Measurements from ENCODE around the gene RNF144B.

The RNF144B gene

DNA sequence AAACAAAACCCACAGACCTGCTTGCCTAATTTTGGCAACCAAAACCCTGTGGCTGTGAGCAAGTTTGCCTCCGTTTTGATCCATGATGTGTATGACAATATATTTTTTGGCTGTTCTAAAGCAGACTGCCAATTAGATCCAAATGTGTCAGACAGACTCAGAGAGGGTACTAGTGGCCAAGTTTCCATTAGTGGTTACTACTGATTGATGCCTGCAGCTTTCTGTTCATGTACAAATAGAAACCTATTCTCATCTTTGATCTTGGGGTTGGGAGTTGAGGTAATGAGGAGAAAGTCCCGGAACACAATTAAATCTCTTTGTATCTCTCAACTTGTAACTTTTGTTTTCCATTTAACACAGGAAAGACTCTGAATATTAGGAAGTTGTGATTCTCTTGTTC, 100.9 kb downstream of the RNF144B start:
- no peak for DNase-seq (ENCODE audit: low spot score)

DNA sequence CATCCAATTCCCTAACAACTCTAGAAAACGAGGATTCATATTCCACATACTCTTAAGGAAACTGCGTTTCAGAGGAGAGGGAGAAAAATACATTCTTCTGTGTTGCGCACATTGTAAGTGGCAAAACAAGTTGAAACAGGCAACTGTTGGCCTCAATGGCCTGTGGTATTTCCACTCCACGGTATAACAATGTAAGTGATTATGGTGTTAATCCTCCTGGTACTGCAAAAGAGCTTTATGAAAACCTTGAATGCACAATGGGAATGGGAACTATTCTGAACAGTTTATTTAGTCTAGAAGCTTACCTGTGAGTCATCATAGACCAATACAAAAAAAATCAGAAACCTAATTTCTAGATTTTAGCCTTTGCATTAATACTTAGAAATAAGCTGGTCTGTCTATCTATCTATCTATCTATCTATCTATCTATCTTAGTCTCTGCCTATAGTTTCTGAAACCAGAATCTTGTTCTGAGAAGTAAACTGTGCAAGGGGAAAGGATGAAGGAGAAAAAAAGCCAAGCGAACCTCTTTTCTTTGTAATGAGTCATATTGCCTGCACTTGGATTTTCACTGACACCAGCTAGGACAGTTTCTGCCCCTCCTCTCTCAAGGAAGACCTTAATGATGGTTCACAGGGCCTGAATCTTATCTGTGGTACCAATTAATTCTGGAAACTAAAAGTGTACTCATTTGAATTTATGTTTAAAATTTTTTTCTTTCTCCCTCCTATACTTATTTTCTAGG, 101.5 kb downstream of the RNF144B start:
- DNase-seq (ENCODE audit: low spot score): no peak

GRCh38 chr6:18489335-18489734, 102.2 kb downstream of the RNF144B start:
- no peak for DNase-seq (ENCODE audit: low spot score)

GRCh38 chr6:18491308-18492045, 104.3 kb downstream of the RNF144B start:
- no peak for DNase-seq (ENCODE audit: low spot score)

DNA sequence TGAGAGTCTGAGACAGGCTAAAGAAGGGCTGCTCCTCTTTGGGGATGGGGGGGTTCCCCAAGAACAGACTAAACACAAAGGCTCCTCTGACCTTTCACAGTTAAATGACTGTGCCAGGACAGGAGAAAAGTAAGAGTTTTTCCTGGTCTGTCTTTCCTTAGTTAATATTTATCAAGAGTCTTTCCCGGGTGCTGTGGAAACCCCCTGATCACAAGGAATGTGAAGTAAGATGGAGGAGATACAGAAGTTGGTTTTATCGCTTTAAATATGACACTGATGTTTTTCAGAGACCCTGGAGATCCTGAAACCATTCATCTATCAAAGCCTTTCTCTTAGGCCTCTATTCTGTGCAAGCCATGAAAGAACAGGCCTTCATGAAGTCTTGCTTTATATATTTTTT, 105.8 kb downstream of the RNF144B start:
- DNase-seq (ENCODE audit: low spot score): no peak

- DNase-seq (ENCODE audit: low spot score): no peak
Observed at GRCh38 chr6:18493382-18493891, 106.3 kb downstream of the RNF144B start.

GRCh38 chr6:18493925-18494324, 106.8 kb downstream of the RNF144B start:
- DNase-seq (ENCODE audit: low spot score): no peak

- no peak for DNase-seq (ENCODE audit: low spot score)
Observed at GRCh38 chr6:18495236-18495635, 108.1 kb downstream of the RNF144B start.

DNA sequence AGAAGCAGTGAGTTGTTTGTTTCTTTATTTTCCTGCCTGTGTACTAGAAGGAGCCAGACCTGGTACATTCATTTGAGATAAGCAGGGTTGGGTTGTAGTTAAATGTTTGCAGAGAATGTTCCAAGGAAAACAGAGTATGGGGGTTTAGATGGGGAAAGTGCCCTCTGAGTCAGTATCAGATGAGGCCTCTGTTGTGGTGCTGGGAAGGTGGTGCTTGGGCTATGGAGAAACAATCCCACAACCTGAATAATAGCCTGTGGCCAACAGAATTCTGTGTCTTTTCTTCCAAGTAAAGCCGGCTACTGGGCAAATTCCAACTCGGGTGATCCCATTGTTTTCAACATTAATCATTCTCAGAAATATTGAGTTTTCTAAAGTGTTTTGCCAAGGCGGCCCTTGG, 109.3 kb downstream of the RNF144B start:
- no peak for DNase-seq (ENCODE audit: low spot score)

DNA sequence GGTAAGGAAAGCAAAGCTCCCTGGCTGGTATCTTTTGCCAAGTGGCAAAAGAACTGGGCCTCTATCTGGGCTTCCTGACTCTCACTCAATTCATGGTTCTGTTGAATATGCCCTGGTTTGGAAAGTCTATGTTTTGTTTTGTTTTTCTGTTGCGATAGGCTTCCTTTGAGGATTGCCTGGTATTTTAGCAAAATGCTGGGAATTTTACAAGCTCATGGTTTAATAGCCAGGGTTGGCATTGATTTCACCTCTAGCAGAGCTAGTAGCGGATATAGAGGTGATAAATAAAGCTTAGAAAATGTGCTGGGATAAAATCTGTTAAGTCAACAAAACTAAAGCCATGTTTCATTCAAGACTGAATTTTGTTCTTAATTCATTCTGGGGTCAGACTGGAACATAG, 109.9 kb downstream of the RNF144B start:
- DNase-seq (ENCODE audit: low spot score): no peak

- DNase-seq (ENCODE audit: low spot score): no peak
Observed at GRCh38 chr6:18498408-18498807, 111.3 kb downstream of the RNF144B start.

GRCh38 chr6:18500921-18501662, 113.9 kb downstream of the RNF144B start:
- DNase-seq (ENCODE audit: low spot score): no peak

- DNase-seq (ENCODE audit: low spot score): no peak
Observed at GRCh38 chr6:18501663-18502013, 114.5 kb downstream of the RNF144B start.

- no peak for DNase-seq (ENCODE audit: low spot score)
Observed at GRCh38 chr6:18503206-18503592, 116.0 kb downstream of the RNF144B start.

- peak; percentile 69 for DNase-seq (ENCODE audit: low spot score)
Observed at GRCh38 chr6:18503593-18504231, 116.6 kb downstream of the RNF144B start.

GRCh38 chr6:18504232-18504596, 117.1 kb downstream of the RNF144B start:
- DNase-seq (ENCODE audit: low spot score): no peak

DNA sequence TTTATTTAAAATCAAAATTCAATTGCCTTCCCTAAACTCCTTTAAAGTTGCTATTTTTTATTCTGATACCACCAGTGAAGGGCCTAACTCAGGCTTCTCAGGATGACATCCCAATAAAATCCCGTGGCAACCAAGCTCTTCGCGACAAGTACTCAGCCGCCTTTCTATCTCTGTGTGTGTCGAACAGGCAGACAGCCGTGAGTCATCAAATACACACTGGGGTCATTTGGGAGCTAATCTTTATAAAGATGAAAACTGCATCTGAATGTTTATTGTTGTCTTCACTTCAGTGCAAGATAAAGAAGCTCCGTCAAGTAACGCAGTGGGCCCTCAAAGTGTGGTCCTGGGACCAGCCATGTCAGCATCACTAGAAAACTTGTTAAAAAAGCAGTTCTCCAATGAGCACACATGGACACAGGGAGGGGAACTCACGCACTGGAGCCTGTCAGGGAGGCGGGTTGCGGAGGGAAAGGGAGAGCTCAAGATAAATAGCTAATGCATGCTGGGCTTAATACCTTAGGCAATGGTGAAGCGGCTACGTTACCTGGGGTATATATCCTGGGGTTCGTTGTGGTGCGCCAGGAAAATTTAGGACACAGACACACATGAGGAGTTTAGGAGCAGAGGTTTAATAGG, 119.3 kb downstream of the RNF144B start:
- no peak for DNase-seq (ENCODE audit: low spot score)

DNA sequence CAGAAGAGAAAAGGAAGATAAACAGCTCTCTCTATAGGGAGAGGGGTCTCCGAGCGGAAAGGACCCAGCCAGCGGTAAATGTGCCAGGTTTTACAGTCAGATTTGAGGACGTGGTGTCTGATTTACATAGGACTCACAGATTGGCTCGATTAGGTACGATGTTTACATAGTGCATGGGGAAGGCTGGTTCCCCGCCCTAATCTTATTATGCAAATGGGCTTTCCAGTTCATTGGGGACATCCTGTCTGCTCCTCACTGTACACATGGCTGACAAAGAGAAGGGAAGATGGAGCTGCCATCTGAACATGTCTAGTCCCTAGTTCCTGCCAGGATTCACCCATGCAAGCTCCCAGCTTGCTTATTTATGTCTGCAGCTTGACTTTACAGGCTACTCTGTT, 119.9 kb downstream of the RNF144B start:
- DNase-seq (ENCODE audit: low spot score): no peak

DNA sequence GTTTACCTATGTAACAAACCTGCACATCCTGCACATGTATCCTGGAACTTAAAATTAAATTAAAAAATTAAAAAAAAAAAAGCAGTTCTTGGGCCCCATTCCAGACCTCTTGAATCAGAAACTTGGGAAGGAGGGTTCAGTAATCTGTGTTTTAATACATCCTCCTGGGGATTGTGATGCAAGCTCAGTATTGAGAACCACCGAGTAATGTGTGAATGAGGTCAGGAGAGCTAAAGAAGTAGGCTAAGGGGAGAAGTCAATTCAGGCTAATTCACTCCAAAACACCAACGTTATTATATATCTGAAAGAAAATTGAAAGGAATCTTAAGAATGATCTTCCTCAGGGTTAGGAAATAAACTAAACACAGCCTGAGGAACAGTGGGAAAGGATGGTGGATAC, 120.4 kb downstream of the RNF144B start:
- DNase-seq (ENCODE audit: low spot score): no peak

- DNase-seq (ENCODE audit: low spot score): no peak
Observed at GRCh38 chr6:18509871-18510643, 122.9 kb downstream of the RNF144B start.

GRCh38 chr6:18510644-18511033, 123.5 kb downstream of the RNF144B start:
- DNase-seq (ENCODE audit: low spot score): no peak

Data from SW480 (cell line).